22Rv1 (cell line): Measurements from ENCODE around the gene PPFIBP2.

Source experiments
- ZFX ChIP-seq: fragments of 450-650 bp; IDR thresholded peaks from 2 replicates; pipeline ENCODE4 v1.6.1; 2017; ENCODE audit warnings: antibody characterized with exemption, borderline replicate concordance
- TF ChIP-seq, protein P1 (sequence below): fragments of 450-650 bp; IDR thresholded peaks from 2 replicates; pipeline ENCODE4 v1.5.1; 2017; ENCODE audit warnings: mild to moderate bottlenecking

DNA sequence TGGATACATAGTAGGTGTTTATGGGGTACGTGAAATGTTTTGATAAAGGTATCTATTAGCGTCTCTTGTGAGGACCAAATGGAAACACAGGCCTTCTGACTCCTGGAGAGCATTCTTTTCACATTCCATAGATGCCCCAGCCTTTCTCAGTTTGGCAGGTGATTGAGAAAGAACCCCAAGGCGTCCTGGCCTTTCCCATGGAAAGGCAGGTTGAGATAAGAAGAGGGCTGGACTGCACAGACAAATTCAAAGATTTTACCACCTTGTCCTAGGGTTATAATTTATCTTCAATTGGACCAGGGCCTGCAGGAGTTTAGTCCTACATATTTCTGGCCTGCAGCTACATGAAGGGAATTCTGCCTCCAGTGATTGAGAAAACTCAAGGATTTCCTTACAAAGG is 29.2 kb upstream of the PPFIBP2 start:
- TF ChIP-seq, protein P1, sequence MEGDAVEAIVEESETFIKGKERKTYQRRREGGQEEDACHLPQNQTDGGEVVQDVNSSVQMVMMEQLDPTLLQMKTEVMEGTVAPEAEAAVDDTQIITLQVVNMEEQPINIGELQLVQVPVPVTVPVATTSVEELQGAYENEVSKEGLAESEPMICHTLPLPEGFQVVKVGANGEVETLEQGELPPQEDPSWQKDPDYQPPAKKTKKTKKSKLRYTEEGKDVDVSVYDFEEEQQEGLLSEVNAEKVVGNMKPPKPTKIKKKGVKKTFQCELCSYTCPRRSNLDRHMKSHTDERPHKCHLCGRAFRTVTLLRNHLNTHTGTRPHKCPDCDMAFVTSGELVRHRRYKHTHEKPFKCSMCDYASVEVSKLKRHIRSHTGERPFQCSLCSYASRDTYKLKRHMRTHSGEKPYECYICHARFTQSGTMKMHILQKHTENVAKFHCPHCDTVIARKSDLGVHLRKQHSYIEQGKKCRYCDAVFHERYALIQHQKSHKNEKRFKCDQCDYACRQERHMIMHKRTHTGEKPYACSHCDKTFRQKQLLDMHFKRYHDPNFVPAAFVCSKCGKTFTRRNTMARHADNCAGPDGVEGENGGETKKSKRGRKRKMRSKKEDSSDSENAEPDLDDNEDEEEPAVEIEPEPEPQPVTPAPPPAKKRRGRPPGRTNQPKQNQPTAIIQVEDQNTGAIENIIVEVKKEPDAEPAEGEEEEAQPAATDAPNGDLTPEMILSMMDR = no peak
- TF ChIP-seq ZFX = no peak
